GM12801 (cell line): ENCODE measurements around the gene KDM4E.

Experiments
- TF ChIP-seq, protein P1 (sequence below): IDR thresholded peaks from one replicate; pipeline ENCODE4 v1.5.1; 2011; ENCODE audit warnings: control low read depth; ENCODE audit not compliant: insufficient read length; ENCODE audit errors: extremely low read depth

KDM4E gene

DNA sequence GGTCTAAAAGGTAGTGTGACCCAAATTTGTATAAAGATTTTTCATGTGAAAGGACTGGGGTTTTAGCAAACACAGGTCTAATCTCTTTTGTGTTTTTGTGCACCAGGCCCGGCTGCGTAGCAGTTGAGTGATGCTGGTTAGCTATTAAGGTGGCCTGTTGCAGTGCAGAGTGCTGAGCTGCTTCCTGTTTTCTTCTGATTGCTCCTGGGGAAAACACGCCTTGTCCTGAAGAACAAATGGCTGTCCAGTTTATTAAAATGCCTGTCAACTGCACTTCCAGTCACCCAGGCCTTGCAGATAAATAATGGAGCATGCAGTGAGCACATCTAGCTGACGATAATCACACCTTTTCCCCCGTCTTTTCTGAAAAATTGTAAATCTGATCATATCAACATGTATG lies 43.5 kb downstream of the KDM4E start:
- TF ChIP-seq, protein P1, sequence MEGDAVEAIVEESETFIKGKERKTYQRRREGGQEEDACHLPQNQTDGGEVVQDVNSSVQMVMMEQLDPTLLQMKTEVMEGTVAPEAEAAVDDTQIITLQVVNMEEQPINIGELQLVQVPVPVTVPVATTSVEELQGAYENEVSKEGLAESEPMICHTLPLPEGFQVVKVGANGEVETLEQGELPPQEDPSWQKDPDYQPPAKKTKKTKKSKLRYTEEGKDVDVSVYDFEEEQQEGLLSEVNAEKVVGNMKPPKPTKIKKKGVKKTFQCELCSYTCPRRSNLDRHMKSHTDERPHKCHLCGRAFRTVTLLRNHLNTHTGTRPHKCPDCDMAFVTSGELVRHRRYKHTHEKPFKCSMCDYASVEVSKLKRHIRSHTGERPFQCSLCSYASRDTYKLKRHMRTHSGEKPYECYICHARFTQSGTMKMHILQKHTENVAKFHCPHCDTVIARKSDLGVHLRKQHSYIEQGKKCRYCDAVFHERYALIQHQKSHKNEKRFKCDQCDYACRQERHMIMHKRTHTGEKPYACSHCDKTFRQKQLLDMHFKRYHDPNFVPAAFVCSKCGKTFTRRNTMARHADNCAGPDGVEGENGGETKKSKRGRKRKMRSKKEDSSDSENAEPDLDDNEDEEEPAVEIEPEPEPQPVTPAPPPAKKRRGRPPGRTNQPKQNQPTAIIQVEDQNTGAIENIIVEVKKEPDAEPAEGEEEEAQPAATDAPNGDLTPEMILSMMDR: no peak

GRCh38 chr11:95070471-95070870 lies 45.4 kb downstream of the KDM4E start:
- TF ChIP-seq, protein P1: no peak

GRCh38 chr11:95072948-95073347 lies 47.9 kb downstream of the KDM4E start:
- TF ChIP-seq, protein P1: no peak

DNA sequence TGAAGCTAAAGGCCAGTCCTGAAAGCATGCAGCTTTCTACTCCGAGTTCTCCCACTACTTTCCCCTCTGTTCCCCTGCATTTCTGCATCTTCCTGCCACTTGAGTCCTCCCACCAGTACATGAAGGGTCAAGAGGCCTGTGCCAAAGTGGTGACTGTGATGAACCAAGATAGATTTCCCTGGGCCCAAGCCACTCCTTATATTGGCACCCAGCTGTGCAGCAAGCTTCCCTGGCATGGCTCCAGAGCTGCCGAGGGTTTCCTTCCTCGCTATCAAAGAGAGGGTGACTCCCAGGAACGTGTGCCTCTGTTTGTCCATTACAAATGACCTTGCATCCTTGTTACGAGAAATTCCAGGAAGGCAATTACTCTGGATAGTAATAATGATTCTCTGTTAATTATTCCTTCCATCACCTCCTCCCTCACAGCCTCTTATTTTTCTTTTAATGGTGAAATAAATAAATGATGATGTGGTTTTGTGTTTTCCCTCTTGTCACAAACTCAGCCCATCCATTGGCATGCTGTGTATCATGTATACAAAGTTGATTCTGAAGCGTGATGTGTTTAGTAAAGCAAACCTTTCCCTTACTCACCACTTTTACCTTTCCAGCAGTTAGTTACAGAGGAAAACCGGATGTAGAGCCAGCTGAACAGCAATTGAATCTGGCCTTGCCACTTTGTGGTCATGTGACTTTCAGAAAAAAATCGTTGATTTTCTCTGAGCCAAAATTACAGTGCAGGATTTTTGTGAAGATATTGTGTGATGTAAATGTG lies 49.9 kb downstream of the KDM4E start:
- TF ChIP-seq, protein P1: no peak

- TF ChIP-seq, protein P1: no peak
These were observed 51.4 kb downstream of the KDM4E start for GRCh38 chr11:95076416-95076815.

- TF ChIP-seq, protein P1: no peak
These were observed 51.9 kb downstream of the KDM4E start for GRCh38 chr11:95076981-95077380.
